Liver (tissue), 3 donors: ENCODE results near the gene MADD.

Experiments
- EGR1 ChIP-seq, 2 donors: IDR thresholded peaks; 2 replicates each; pipeline ENCODE4 v1.6.1; 2016 to 2018; ENCODE audit warnings: antibody characterized with exemption in 2 of 2, low read depth in 2 of 2
- FOXA1 ChIP-seq: IDR thresholded peaks from 2 replicates; pipeline ENCODE4 v1.6.1; 2016; ENCODE audit warnings: antibody characterized with exemption
- GABPA ChIP-seq, 2 donors: IDR thresholded peaks in 1 of 2; conservative IDR thresholded peaks in 1 of 2; 2 replicates each; pipeline ENCODE4 v1.6.1; 2016; ENCODE audit warnings: antibody characterized with exemption in 2 of 2, mild to moderate bottlenecking in 1 of 2, moderate library complexity in 1 of 2
- JUND ChIP-seq, 2 donors: IDR thresholded peaks; 2 replicates each; pipeline ENCODE4 v1.6.1; 2016; ENCODE audit warnings: antibody characterized with exemption in 2 of 2
- RAD21 ChIP-seq, 2 donors: IDR thresholded peaks; 2 replicates each; pipeline ENCODE4 v1.6.1; 2016; ENCODE audit warnings: antibody characterized with exemption in 2 of 2, mild to moderate bottlenecking in 2 of 2
- RXRA ChIP-seq, 2 donors: IDR thresholded peaks; 2 replicates each; pipeline ENCODE4 v1.6.1; 2017 to 2018; ENCODE audit warnings: antibody characterized with exemption in 2 of 2, mild to moderate bottlenecking in 1 of 2
- SP1 ChIP-seq: IDR thresholded peaks from 2 replicates; pipeline ENCODE4 v1.6.1; 2018; ENCODE audit warnings: antibody characterized with exemption, mild to moderate bottlenecking
- TAF1 ChIP-seq: conservative IDR thresholded peaks from 2 replicates; pipeline ENCODE4 v1.6.1; 2016; ENCODE audit warnings: antibody characterized with exemption, mild to moderate bottlenecking
- YY1 ChIP-seq: IDR thresholded peaks from 2 replicates; pipeline ENCODE4 v1.6.1; 2016; ENCODE audit warnings: antibody characterized with exemption, mild to moderate bottlenecking
- TF ChIP-seq, protein P1 (sequence below): fragments of 150-350 bp; IDR thresholded peaks from 2 replicates; pipeline ENCODE4 v1.5.1; 2017; ENCODE audit warnings: improper control_type of control experiment, low read depth, low read length; ENCODE audit not compliant: missing input control
- TF ChIP-seq, protein P2 (sequence below): IDR thresholded peaks from 2 replicates; pipeline ENCODE4 v1.6.1; 2016; ENCODE audit warnings: antibody characterized with exemption
- TF ChIP-seq, protein P3 (sequence below): IDR thresholded peaks from 2 replicates; pipeline ENCODE4 v1.6.1; 2016; ENCODE audit warnings: antibody characterized with exemption
- TF ChIP-seq, protein P4 (sequence below): IDR thresholded peaks from 2 replicates; pipeline ENCODE4 v1.6.1; 2016; ENCODE audit warnings: antibody characterized with exemption
- TF ChIP-seq, protein P5 (sequence below): IDR thresholded peaks from 2 replicates; pipeline ENCODE4 v1.6.1; 2016; ENCODE audit warnings: antibody characterized with exemption, mild to moderate bottlenecking
- donor health status: healthy.
- donor health status: healthy.

DNA sequence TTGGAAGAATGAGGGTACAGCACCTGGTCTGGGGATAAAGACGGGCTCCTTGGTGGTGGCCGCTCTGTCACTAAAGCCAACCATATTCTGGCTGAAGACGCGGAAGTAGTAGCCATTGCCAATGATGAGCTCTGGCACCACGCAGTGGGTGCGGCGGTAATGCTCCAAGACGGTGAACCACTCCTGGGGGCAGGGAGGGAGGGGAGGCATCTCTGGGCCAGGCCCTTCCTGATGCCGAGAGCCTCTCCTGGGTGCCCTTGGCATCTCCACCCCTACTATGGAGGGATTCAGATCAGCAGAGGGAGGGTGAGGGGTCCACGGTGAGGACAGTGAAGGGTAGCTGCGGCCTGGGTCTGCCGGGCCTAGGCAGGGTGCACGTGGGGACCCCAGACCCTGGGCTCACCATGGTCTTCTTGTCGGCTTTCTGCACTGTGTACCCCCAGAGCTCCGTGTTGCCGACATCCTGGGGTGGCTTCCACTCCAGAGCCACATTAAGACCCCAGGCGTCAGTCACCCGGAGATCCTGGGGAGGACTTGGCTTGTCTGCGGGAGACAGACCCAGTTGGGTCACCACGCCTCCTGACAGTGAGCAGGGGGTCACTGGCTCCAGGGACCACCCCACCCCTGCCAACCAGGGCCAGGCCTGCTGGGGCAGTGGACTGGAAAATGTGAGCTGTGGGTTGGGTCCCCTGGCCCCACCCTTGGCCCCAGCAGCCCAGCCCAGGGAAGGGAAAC lies 63.0 kb downstream of the MADD start:
- TF ChIP-seq JUND (IDR thresholded peaks at IDR 0.05) (no peak), YY1 (no peak), RAD21 (IDR thresholded peaks at IDR 0.05) (no peak), SP1 (no peak), TAF1 (no peak), EGR1 (IDR thresholded peaks at IDR 0.05; ENCODE audit: low read depth in 2 of 2) (no peak), GABPA (IDR thresholded peaks at IDR 0.05 in 1 of 2, conservative IDR thresholded peaks at IDR 0.05 in 1 of 2) (no peak), FOXA1 (no peak), RXRA (IDR thresholded peaks at IDR 0.05) (no peak)
- TF ChIP-seq, protein P1, sequence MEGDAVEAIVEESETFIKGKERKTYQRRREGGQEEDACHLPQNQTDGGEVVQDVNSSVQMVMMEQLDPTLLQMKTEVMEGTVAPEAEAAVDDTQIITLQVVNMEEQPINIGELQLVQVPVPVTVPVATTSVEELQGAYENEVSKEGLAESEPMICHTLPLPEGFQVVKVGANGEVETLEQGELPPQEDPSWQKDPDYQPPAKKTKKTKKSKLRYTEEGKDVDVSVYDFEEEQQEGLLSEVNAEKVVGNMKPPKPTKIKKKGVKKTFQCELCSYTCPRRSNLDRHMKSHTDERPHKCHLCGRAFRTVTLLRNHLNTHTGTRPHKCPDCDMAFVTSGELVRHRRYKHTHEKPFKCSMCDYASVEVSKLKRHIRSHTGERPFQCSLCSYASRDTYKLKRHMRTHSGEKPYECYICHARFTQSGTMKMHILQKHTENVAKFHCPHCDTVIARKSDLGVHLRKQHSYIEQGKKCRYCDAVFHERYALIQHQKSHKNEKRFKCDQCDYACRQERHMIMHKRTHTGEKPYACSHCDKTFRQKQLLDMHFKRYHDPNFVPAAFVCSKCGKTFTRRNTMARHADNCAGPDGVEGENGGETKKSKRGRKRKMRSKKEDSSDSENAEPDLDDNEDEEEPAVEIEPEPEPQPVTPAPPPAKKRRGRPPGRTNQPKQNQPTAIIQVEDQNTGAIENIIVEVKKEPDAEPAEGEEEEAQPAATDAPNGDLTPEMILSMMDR: no peak
- TF ChIP-seq, protein P2, sequence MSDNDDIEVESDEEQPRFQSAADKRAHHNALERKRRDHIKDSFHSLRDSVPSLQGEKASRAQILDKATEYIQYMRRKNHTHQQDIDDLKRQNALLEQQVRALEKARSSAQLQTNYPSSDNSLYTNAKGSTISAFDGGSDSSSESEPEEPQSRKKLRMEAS: no peak
- TF ChIP-seq, protein P3, sequence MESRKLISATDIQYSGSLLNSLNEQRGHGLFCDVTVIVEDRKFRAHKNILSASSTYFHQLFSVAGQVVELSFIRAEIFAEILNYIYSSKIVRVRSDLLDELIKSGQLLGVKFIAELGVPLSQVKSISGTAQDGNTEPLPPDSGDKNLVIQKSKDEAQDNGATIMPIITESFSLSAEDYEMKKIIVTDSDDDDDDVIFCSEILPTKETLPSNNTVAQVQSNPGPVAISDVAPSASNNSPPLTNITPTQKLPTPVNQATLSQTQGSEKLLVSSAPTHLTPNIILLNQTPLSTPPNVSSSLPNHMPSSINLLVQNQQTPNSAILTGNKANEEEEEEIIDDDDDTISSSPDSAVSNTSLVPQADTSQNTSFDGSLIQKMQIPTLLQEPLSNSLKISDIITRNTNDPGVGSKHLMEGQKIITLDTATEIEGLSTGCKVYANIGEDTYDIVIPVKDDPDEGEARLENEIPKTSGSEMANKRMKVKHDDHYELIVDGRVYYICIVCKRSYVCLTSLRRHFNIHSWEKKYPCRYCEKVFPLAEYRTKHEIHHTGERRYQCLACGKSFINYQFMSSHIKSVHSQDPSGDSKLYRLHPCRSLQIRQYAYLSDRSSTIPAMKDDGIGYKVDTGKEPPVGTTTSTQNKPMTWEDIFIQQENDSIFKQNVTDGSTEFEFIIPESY: no peak
- TF ChIP-seq, protein P4, sequence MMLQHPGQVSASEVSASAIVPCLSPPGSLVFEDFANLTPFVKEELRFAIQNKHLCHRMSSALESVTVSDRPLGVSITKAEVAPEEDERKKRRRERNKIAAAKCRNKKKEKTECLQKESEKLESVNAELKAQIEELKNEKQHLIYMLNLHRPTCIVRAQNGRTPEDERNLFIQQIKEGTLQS: no peak
- TF ChIP-seq, protein P5, sequence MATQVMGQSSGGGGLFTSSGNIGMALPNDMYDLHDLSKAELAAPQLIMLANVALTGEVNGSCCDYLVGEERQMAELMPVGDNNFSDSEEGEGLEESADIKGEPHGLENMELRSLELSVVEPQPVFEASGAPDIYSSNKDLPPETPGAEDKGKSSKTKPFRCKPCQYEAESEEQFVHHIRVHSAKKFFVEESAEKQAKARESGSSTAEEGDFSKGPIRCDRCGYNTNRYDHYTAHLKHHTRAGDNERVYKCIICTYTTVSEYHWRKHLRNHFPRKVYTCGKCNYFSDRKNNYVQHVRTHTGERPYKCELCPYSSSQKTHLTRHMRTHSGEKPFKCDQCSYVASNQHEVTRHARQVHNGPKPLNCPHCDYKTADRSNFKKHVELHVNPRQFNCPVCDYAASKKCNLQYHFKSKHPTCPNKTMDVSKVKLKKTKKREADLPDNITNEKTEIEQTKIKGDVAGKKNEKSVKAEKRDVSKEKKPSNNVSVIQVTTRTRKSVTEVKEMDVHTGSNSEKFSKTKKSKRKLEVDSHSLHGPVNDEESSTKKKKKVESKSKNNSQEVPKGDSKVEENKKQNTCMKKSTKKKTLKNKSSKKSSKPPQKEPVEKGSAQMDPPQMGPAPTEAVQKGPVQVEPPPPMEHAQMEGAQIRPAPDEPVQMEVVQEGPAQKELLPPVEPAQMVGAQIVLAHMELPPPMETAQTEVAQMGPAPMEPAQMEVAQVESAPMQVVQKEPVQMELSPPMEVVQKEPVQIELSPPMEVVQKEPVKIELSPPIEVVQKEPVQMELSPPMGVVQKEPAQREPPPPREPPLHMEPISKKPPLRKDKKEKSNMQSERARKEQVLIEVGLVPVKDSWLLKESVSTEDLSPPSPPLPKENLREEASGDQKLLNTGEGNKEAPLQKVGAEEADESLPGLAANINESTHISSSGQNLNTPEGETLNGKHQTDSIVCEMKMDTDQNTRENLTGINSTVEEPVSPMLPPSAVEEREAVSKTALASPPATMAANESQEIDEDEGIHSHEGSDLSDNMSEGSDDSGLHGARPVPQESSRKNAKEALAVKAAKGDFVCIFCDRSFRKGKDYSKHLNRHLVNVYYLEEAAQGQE: no peak
